Fibroblast of mammary gland (primary cell): ENCODE data around the gene CASTOR1.

Experiments
- DNase-seq: peaks from one replicate; pipeline ENCODE4 v3.0.0-alpha.2; 2010; ENCODE audit warnings: low read depth
- H3K4me3 ChIP-seq: 2 replicates; pipeline ENCODE4 v1.5.1; 2011; ENCODE audit warnings: low read depth, mild to moderate bottlenecking, low read length, moderate library complexity; ENCODE audit not compliant: control insufficient read depth
- CTCF ChIP-seq: conservative IDR thresholded peaks from 2 replicates; pipeline ENCODE4 v1.5.1; 2011; ENCODE audit warnings: low read depth, low read length, inconsistent platforms; ENCODE audit not compliant: control insufficient read depth, insufficient read depth

CASTOR1 gene

GRCh38 chr22:30306627-30307011, 17.3 kb upstream of the CASTOR1 start:
- no peak for DNase-seq
- H3K4me3 ChIP-seq: no peak overlapping the region
- TF ChIP-seq CTCF: no peak

GRCh38 chr22:30305906-30306626, 16.8 kb upstream of the CASTOR1 start:
- TF ChIP-seq CTCF: no peak
- DNase-seq: no peak
- H3K4me3 ChIP-seq: no peak overlapping the region

- no peak for TF ChIP-seq CTCF
- DNase-seq: peak; percentile 42
- no peak overlapping the region for H3K4me3 ChIP-seq
These were observed 16.2 kb upstream of the CASTOR1 start for GRCh38 chr22:30305519-30305905.

GRCh38 chr22:30304495-30305244, 15.4 kb upstream of the CASTOR1 start:
- TF ChIP-seq CTCF: no peak
- no peak for DNase-seq

GRCh38 chr22:30302810-30303138, 13.5 kb upstream of the CASTOR1 start:
- no peak for TF ChIP-seq CTCF
- H3K4me3 ChIP-seq: no peak overlapping the region
- no peak for DNase-seq

More at GRCh38 chr22:30304495-30305244, 15.4 kb upstream of the CASTOR1 start:
- H3K4me3 ChIP-seq: no peak overlapping the region

GRCh38 chr22:30301995-30302809, 12.9 kb upstream of the CASTOR1 start:
- no peak overlapping the region for H3K4me3 ChIP-seq
- DNase-seq: peak; percentile 86
- TF ChIP-seq CTCF: no peak
